ENCODE results near the gene IRAK1. TPM values are rescaled to one million over a fixed set of nuclear protein-coding genes. Genes with fewer than 3 reads are reported as not detected.
A peak's percentile ranks its signal among the peaks of the same experiment; 100 is the strongest.

The IRAK1 gene
- total RNA-seq, 2 experiments from 2014 or later: 127 to 135 TPM

DNA sequence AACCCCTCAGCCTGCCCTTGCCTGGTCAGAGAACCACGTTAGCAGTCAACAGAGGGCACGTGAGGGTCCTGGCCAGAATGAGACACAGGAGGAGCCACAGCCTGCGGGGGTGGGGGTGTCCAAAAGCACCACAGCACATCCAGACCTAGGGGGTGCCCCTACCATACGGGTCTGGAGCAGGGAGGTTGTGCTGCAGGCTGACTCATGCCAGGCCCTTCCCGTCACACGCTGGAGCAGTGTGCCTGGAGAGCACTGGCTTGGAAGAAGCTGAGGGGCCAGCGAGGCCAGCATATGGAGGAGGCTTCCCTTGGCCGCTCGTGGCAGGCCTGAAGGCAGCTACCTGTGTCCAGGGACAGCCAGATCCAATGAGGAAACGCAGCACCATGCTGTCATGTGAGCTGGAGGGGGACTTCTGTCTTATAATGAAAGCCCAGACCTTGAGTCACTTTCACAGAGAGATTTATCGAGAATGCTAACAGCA, 1.5 kb upstream of the IRAK1 start:
- Mint-ChIP-seq H3K4me3 (peak overlapping the region; percentile 89), H3K27ac (no peak overlapping the region), H3K9me3 (no peaks in the 10 kb centered on the region), H3K4me1 (peaks cover 1% of the 10 kb centered on the region), H3K27me3 (no peaks in the 10 kb centered on the region), H3K36me3 (peaks cover 3% of the 10 kb centered on the region)
- no peak for ATAC-seq (ENCODE audit: low read depth)
- DNase-seq: no peak
- POLR2A ChIA-PET: interaction anchor here (1.3 to 3.4 kb wide), 3 partner anchors 11 to 96 kb away, joined by 3 to 35 read pairs (median 8); partner anchors contain the start of genes ARHGAP4, HCFC1 and TMEM187

DNA sequence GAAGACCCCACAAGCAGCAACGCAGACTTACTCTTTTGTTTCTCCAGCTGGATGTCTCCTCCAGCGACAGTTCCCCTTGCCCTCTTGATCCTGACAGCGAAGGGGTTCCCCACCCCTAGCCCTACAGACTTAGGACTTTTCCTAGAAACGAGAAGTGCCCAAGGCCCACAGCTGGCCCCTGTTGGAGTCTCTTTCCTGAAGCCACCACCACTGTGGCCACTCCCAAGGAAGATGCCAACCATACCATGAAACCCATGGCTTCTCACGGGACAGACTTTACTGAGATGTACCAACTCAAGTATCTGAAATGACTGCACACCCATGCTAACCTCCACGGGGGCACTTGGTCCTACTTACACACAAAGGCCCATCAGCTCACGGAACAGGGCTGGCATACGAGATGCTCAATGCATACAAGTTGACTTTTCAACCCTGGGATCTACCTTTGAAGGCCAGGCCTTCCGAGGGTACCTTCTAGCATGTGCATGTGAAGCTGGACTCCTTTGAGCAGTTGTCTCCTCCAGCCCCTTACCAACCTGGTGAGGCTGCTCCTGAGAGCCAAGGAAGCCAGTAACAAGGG, 924 bp upstream of the IRAK1 start:
- peaks cover 7% of the 10 kb centered on the region for H3K36me3 Mint-ChIP-seq
- peaks cover 6% of the 10 kb centered on the region for H3K4me1 Mint-ChIP-seq
- POLR2A ChIA-PET: interaction anchor here (0.5 to 5.5 kb wide), 11 partner anchors 10 to 470 kb away, joined by 3 to 35 read pairs (median 6); partner anchors contain the start of genes ARHGAP4, HCFC1, SLC10A3 and TMEM187
- peak overlapping the region; percentile 87 for H3K27ac Mint-ChIP-seq
- H3K9me3 Mint-ChIP-seq: no peaks in the 10 kb centered on the region
- H3K4me3 Mint-ChIP-seq: peak overlapping the region; percentile 89
- ATAC-seq (ENCODE audit: low read depth) (no peak), DNase-seq (no peak)
- no peaks in the 10 kb centered on the region for H3K27me3 Mint-ChIP-seq

DNA sequence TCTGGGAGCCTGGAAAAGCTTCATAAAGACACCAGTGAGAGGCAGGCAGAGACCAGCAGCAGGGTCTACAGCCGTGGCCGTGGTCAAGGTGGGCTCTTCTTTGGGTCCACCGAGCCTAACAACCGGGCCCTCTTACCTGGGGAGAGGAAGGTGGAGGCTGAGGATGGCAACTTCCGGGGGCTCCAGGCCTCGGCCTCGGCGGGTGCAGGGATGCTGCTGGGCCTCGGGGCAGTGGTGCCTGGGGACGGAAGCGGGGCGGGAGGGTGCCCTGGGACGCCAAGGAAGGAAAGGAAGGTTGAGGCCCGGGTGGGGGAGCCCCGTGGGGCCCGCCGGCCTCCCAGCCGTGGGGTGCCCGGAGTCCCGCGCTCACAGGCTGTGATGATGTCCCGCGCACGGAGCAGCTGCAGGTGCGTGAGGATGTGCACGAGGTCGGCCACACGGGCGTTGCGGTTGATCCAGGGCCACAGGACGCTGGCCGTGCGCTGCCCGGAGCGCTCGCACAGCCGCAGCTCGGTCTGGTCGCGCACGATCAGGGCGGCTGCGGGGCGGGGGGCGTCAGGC, 561 bp downstream of the IRAK1 start:
- Mint-ChIP-seq H3K36me3 (peaks cover 8% of the 10 kb centered on the region), H3K27ac (peak overlapping the region; percentile 90), H3K27me3 (no peaks in the 10 kb centered on the region), H3K9me3 (no peaks in the 10 kb centered on the region), H3K4me1 (peaks cover 8% of the 10 kb centered on the region), H3K4me3 (peak overlapping the region; percentile 89)
- peak; percentile 44 for DNase-seq
- peak; percentile 23 for ATAC-seq (ENCODE audit: low read depth)
- POLR2A ChIA-PET: interaction anchor here (1.2 to 5.5 kb wide), 6 partner anchors 17 to 303 kb away, joined by 3 to 35 read pairs (median 6); partner anchors contain the start of genes HCFC1 and TMEM187

DNA sequence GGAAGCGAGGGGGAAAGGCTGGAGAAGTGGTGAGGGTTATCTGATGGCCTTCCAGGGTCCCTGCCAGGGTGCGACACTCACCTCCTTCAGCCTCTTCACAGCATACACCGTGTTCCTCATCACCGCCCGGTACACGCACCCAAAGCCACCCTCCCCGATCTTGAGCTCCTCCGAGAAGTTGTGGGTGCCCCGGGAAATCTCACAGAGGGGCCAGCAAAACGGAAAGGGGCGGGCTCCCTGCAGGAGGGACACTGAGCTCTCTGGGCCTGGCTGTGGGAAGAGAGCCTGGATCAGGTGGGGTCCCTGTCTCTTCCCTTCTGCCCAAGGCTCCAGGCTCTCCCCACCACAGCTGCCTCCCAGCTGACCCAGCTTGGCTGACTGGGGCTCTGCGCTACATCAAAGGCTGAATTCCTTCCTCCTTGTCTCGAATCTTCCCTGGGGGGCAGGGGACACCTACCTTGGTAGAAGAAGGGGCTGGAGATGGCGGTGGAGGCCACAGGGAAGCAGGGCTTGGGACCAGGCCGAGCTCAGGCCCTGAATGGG, 1.1 kb downstream of the IRAK1 start:
- Mint-ChIP-seq H3K4me1 (peaks cover 8% of the 10 kb centered on the region), H3K27ac (peak overlapping the region; percentile 90), H3K4me3 (peak overlapping the region; percentile 89), H3K9me3 (no peaks in the 10 kb centered on the region), H3K27me3 (no peaks in the 10 kb centered on the region), H3K36me3 (peaks cover 8% of the 10 kb centered on the region)
- ATAC-seq (ENCODE audit: low read depth): no peak
- no peak for DNase-seq
- POLR2A ChIA-PET: interaction anchor here (1.4 to 5.5 kb wide), 3 partner anchors 34 to 50 kb away, joined by 6 to 35 read pairs (median 29); partner anchors contain the start of genes HCFC1 and TMEM187

DNA sequence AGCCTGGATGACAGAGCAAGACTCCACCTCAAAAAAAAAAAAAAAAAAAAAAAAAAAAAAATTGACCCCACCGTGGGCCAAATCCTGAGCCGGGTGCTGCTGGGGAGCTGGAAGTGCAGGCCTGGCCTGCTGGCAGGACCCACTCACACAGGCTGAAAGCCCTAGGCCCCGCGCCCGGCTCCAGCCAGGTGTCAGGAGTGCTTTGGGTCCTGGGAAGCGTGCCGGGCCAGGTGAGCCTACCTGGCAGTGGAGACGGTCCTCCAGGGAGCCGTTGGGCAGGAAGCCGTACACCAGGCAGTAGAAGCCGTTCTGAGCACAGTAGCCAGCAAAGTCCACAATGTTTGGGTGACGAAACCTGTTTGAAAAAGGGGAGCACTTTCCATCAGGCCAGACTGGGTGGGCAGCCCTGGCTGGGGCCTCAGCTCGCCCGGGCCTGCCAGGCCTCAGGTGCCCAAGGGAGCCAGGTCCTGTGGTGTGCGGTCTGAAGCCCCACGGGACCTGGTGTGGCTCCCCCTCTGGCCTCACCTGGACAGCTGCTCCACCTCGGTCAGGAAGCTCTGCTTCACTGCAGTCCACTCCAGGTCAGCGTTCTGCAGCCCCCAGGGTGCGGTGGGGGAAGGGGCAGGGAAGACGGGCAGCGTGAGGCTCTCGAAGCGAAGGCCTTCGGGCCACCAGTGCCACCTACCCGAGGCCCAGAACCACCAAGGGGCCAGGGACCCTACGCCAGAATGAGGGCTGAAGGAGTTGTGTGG, 1.8 kb downstream of the IRAK1 start:
- ATAC-seq (ENCODE audit: low read depth) (no peak), DNase-seq (no peak)
- peaks cover 6% of the 10 kb centered on the region for H3K36me3 Mint-ChIP-seq
- peaks cover 8% of the 10 kb centered on the region for H3K4me1 Mint-ChIP-seq
- no peaks in the 10 kb centered on the region for H3K27me3 Mint-ChIP-seq
- peak overlapping the region; percentile 90 for H3K27ac Mint-ChIP-seq
- H3K4me3 Mint-ChIP-seq: peak overlapping the region; percentile 89
- POLR2A ChIA-PET: interaction anchor here (0.6 to 5.5 kb wide), 6 partner anchors 15 to 79 kb away, joined by 6 to 35 read pairs (median 6); partner anchors contain the start of genes HCFC1 and TMEM187
- no peaks in the 10 kb centered on the region for H3K9me3 Mint-ChIP-seq

DNA sequence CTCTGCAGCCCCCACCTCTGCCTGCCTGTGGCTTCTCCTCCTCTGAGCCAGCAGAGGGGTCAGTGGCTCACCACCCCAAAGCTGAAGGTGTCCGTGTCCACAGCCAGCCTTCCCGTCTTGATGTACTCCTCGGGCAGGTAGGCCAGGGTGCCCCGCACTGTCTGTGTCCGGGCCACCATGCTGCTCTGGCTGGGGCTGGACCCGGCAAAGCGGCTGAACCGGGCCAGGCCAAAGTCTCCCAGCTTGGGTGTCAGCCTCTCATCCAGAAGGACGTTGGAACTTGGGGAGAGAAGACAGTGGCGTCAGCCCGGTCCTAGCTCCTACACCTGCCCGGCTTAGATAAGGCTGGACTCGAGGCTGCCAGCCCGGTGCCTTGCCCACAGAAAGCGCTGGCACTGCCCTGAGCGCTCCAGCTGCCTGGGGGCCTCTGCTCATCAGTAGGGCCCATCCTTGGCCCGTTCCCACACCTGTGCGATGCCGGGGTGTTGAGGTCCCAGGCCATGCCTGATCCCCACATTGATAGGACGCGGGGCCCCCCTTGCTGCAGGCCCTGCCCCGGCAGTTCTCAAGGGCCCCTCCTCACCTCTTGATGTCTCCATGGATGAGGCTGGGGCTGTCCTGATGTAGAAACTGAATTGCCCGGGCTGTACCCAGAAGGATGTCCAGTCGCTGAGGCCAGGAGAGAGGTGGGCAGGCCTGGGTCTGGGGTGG, 3.2 kb downstream of the IRAK1 start:
- no peak overlapping the region for H3K27ac Mint-ChIP-seq
- POLR2A ChIA-PET: interaction anchor here (1.2 to 5.5 kb wide), 2 partner anchors 44 to 48 kb away, joined by 3 to 29 read pairs; partner anchors contain the start of gene TMEM187
- ATAC-seq (ENCODE audit: low read depth): no peak

DNA sequence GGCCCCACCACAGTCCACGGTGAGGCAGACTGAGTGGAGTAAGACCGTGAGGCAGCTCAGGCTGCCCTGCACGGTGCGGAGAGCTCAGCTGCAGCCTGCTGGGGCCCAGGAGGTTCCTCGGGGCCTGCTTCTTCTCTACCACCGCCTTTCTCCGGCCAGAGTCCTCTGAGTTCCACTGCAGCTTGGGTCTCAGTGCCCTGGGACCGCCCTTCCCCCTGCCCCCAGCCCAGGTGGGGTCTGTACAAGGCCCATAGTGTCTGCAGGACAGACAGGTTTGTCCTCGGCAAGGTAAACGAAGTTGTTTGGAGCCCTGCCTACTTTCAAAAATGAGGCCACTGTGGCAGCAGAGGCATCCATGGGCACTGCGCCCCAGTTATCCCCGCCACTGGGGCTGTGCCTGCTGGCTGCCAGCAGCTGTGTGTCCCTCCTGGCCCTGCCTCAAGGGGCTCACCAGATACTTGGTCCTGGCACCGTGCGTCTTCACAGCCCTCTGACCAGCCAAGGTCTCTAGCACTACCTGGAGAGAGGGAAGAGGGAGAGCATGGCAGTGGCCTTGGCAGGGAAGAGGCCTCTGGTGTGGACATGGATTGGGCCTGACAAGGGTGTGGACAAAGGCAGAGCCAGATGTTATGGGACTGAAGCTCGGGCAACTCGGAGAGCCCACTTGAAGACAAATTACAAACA, 4.0 kb downstream of the IRAK1 start:
- ATAC-seq (ENCODE audit: low read depth) (no peak), DNase-seq (no peak)
- H3K27ac Mint-ChIP-seq: peak overlapping the region; percentile 86
- H3K27me3 Mint-ChIP-seq: no peaks in the 10 kb centered on the region
- peak overlapping the region; percentile 57 for H3K4me3 Mint-ChIP-seq
- POLR2A ChIA-PET: interaction anchor here (1.2 to 5.5 kb wide), 2 partner anchors 43 to 48 kb away, joined by 3 to 29 read pairs; partner anchors contain the start of gene TMEM187
- H3K4me1 Mint-ChIP-seq: peaks cover 8% of the 10 kb centered on the region
- H3K9me3 Mint-ChIP-seq: no peaks in the 10 kb centered on the region
- peaks cover 9% of the 10 kb centered on the region for H3K36me3 Mint-ChIP-seq

More for the DNA sequence above, 3.2 kb downstream of the IRAK1 start:
- no peak overlapping the region for H3K4me3 Mint-ChIP-seq
- H3K4me1 Mint-ChIP-seq: peaks cover 8% of the 10 kb centered on the region
- DNase-seq: no peak
- H3K27me3 Mint-ChIP-seq: no peaks in the 10 kb centered on the region
- H3K36me3 Mint-ChIP-seq: peaks cover 9% of the 10 kb centered on the region
- H3K9me3 Mint-ChIP-seq: no peaks in the 10 kb centered on the region

DNA sequence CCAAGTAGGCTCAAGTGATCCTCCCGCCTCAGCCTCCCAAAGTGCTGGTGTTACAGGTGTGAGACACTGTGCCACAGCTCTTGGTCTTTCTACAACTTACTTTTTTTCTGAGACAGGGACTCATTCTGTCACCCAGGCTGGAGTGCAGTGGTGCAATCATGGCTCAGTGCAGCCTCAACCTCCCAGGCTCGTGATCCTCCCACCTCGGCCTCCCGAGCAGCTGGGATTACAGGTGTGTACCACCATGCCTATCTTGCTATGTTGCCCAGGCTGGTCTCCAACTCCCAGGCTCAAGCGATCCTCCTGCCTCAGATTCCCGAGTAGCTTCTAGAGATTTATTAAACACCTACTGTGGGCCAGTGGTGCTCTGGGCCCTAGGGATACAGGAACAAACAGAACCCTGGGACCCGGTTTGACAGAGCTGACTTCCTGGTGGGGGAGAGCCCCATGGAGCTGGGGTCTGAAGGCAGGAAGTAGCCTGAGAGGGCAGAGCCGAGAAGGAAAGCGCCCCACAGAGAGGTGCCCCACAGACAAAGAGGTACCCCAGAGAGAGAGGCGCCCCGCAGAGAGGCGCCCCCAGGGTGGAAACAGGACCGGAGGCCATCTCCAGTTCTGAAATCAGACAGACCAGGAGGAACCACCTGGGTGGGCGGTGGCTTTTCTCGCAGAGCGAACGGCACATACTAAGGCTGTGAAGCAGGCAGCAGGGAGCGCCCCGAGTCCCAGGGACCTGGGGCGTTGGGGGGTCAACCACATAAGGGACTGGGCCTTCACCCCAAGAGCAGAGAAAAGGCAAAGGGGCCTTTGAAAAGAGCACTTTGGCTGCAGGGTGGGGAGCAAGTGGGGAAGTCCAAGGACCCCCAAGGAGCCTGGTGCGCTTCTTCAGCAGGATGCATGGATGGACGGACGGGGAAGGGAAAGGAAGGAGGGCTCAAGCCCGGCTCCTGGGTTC, 5.0 kb downstream of the IRAK1 start:
- ATAC-seq (ENCODE audit: low read depth): no peak
- no peak for DNase-seq
- Mint-ChIP-seq H3K27ac (peak overlapping the region; percentile 86), H3K4me3 (peak overlapping the region; percentile 44), H3K9me3 (no peaks in the 10 kb centered on the region), H3K36me3 (peaks cover 9% of the 10 kb centered on the region), H3K27me3 (no peaks in the 10 kb centered on the region), H3K4me1 (peaks cover 6% of the 10 kb centered on the region)
- POLR2A ChIA-PET: interaction anchor here (0.7 to 2.6 kb wide), 4 partner anchors 12 to 448 kb away, joined by 3 to 9 read pairs (median 4); no protein-coding TSS in a partner anchor

DNA sequence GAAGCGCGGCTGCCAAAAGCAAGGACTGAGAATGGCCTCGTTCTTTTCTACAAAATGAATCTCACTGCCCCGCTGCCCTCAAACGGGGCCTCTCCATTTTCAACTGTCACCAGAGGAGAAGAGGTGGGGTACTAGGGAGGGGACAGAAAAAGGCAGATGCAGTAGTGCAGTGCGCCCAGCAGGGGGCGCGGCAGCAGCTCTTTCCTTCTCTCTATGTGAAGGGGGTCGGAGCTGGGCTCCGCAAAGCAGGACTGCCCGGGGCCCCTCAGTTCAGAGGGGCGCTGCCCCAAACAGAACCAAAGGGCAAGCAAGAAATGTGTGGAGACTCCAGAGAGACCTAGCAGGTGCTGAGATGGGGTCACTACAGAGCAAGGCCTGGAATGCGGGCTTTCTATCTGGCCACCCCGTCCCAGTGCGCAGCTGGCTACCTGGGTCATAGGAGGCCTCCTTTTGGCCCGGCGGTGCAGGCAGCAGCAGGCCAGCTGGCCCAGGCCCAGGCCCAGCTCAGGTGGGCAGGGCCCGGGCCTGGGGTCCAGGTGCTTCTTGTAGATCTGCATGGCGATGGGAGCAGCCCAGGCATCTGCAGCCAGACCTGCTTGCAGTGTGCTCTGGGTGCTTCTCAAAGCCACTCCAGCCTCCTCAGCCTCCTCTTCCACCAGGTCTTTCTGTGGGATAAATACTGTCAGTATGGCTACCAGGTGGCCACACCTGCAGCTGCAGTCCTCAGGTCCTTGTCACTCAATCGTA, 5.9 kb downstream of the IRAK1 start:
- POLR2A ChIA-PET: interaction anchor here (0.7 to 3.5 kb wide), 8 partner anchors 11 to 449 kb away, joined by 3 to 11 read pairs (median 3); no protein-coding TSS in a partner anchor
- Mint-ChIP-seq H3K9me3 (no peaks in the 10 kb centered on the region), H3K36me3 (peaks cover 9% of the 10 kb centered on the region), H3K27me3 (no peaks in the 10 kb centered on the region), H3K4me3 (peak overlapping the region; percentile 13), H3K27ac (peak overlapping the region; percentile 68), H3K4me1 (peaks cover 6% of the 10 kb centered on the region)
- DNase-seq (peak; percentile 62), ATAC-seq (ENCODE audit: low read depth) (peak; percentile 67)

DNA sequence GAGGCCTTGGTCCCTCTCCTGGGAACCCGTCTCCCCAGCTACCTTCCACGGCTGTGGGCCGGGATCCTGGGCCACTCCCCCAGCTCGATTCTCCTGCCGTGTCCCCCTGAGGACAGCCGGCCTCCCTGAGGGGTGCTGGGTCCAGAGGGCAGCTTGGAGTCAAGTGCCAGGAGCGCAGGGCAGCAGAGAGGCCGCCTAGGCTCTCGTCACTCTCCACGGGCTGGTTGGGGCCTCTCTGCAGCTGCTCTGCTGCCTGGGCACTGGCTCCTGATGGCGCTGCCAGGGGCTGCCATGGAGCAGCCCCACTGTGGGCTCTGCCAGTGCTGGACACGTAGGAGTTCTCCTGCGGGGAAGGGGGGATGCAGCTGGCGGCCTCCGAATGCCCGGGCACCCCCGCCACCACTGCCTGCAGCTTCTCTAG, 6.7 kb downstream of the IRAK1 start:
- H3K27me3 Mint-ChIP-seq: no peaks in the 10 kb centered on the region
- H3K4me1 Mint-ChIP-seq: peaks cover 6% of the 10 kb centered on the region
- H3K9me3 Mint-ChIP-seq: no peaks in the 10 kb centered on the region
- H3K4me3 Mint-ChIP-seq: no peak overlapping the region
- POLR2A ChIA-PET: interaction anchor here (1.0 to 3.5 kb wide), 8 partner anchors 10 to 88 kb away, joined by 3 to 11 read pairs (median 3); no protein-coding TSS in a partner anchor
- ATAC-seq (ENCODE audit: low read depth) (no peak), DNase-seq (no peak)
- H3K27ac Mint-ChIP-seq: no peak overlapping the region
- H3K36me3 Mint-ChIP-seq: peaks cover 11% of the 10 kb centered on the region
